Activated CD8-positive, alpha-beta memory T cell treated with anti-CD3 and anti-CD28 coated beads for 1 hour (primary cell): ENCODE results near the gene KCNQ4.

ENCODE experiments used
- DNase-seq, 2 donors: peaks; one replicate each; pipeline ENCODE4 v3.0.0-alpha.2; 2020; ENCODE audit warnings: low read depth in 1 of 2; ENCODE audit errors: extremely low read depth in 1 of 2

Gene KCNQ4

GRCh38 chr1:40818264-40818961 is 34.8 kb downstream of the KCNQ4 start:
- DNase-seq: peak; percentile 70 to 74

- DNase-seq: no peak
These were observed 35.5 kb downstream of the KCNQ4 start for GRCh38 chr1:40819101-40819500.

GRCh38 chr1:40820251-40820797 is 36.7 kb downstream of the KCNQ4 start:
- no peak for DNase-seq

- no peak for DNase-seq
These were observed 37.5 kb downstream of the KCNQ4 start for GRCh38 chr1:40820911-40821693.

GRCh38 chr1:40822890-40823289 is 39.3 kb downstream of the KCNQ4 start:
- no peak for DNase-seq

GRCh38 chr1:40823345-40823744 is 39.8 kb downstream of the KCNQ4 start:
- DNase-seq: no peak

- no peak for DNase-seq
These were observed 40.4 kb downstream of the KCNQ4 start for GRCh38 chr1:40823983-40824382.

- DNase-seq: no peak
These were observed 41.2 kb downstream of the KCNQ4 start for GRCh38 chr1:40824591-40825434.

GRCh38 chr1:40825435-40825788 is 41.8 kb downstream of the KCNQ4 start:
- DNase-seq: no peak

GRCh38 chr1:40825996-40826395 is 42.4 kb downstream of the KCNQ4 start:
- DNase-seq: no peak

- DNase-seq: no peak
These were observed 46.2 kb downstream of the KCNQ4 start for GRCh38 chr1:40829631-40830245.

GRCh38 chr1:40830419-40830943 is 46.9 kb downstream of the KCNQ4 start:
- DNase-seq: no peak

- DNase-seq: no peak
These were observed 47.6 kb downstream of the KCNQ4 start for GRCh38 chr1:40831001-40831732.

GRCh38 chr1:40833979-40834378 is 50.4 kb downstream of the KCNQ4 start:
- no peak for DNase-seq

- no peak for DNase-seq
These were observed 51.5 kb downstream of the KCNQ4 start for GRCh38 chr1:40834968-40835545.

- DNase-seq: no peak
These were observed 52.7 kb downstream of the KCNQ4 start for GRCh38 chr1:40836283-40836682.

- no peak for DNase-seq
These were observed 54.0 kb downstream of the KCNQ4 start for GRCh38 chr1:40837601-40838000.

- no peak for DNase-seq
These were observed 54.7 kb downstream of the KCNQ4 start for GRCh38 chr1:40838045-40838979.
